Cardiac septum (tissue), 1 donor: ENCODE results near the gene SYT8. TPM values are rescaled to one million over a fixed set of nuclear protein-coding genes. Genes with fewer than 3 reads are reported as not detected.

Experiments
- DNase-seq: peaks from one replicate; pipeline ENCODE4 v3.0.0-alpha.2; 2020; ENCODE audit warnings: low spot score
- intact Hi-C: fragments of 100-400 bp; cut with DNase I; formaldehyde crosslinking; loops from one replicate; pipeline ENCODE4 v1.14.0; 2022
- total RNA-seq: library from RNA; stranded (reverse); fragmentation: NEBNext Ultra II Directional; extraction: Animal tissue kit (Norgen Biotek cat#: 25700); gene quantifications from one replicate; pipeline ENCODE4 v1.2.1, GENCODE V29; 2021
- donor health status: DM: no; HTN: no; CAD: no.

SYT8 gene
- total RNA-seq, 1 donor from 2014 or later: not detected

DNA sequence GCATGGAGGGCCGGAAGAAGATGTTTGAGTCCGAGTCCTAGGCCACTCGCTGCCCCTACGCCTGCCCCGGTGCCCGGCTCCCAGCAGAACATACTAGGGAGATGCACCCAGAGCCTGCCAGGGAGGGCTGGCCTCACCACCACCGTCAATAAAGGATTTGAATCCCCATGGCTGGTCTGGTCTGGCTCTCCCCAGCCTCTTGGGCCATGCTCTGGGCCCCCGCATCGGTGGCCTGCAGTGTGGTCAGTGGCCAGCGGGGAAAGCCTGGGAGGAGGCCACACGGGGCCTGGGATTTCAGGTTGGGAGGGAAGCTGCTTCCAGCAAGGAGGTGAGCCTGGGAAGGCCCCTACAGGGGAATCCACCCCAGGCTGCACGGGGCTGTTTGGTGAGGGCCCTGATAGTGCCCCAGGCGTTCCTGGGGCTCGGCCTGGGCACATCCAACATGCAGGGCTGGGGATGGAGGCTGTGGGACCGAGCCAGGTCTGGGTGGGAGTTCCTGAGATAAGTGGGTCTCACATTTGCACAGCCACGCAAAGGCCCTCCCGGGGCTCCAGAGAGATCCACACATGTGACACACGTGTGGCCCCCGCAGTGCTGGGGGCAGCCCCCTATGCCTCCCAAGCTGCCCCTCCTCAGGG is 6.8 kb downstream of the SYT8 start:
- DNase-seq: no peak

GRCh38 chr11:1842149-1843097 is 7.6 kb downstream of the SYT8 start:
- no peak for DNase-seq
- intact Hi-C loops: no loop called here

More for the DNA sequence above, 6.8 kb downstream of the SYT8 start:
- intact Hi-C loops: no loop called here

DNA sequence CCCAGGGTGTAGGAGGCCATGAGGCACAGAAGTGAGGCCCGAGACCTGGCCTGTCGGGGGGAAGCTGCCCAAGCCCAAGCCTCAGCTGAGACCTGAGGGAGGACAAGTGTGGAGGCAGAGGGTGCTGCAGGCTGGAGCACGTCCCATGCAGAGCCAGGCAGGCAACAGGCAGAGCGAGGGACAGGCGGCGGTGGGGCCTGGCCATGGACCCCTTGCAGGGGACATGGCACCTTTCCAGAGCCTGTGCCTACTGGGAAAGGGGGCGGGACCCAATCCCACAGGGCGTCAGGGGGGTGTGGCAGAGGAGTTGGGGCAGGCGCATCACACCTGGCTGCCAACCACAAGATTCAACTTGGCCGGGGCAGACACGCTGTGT is 8.3 kb downstream of the SYT8 start:
- DNase-seq: no peak
- intact Hi-C loops: no loop called here

DNA sequence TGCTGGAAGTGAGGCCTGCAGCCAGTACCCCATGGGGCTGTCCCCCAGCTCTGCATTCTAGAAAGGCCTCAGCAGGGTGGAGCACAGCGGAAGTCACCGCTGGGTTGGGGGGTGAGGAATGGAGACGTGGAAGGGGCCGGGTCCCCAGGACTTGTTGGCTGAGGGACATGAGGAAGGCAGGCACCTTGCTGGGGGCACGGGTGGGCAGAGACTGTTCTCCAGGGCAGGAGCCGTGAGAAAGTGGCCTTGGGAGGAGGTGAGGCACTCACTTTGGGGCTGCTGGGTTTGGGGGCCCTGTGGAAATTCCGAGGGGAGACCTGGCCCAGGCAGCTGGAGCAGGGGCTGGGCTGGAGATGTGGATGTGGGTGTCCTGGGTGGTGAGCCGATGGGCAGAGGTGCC is 9.0 kb downstream of the SYT8 start:
- intact Hi-C loops: no loop called here

DNA sequence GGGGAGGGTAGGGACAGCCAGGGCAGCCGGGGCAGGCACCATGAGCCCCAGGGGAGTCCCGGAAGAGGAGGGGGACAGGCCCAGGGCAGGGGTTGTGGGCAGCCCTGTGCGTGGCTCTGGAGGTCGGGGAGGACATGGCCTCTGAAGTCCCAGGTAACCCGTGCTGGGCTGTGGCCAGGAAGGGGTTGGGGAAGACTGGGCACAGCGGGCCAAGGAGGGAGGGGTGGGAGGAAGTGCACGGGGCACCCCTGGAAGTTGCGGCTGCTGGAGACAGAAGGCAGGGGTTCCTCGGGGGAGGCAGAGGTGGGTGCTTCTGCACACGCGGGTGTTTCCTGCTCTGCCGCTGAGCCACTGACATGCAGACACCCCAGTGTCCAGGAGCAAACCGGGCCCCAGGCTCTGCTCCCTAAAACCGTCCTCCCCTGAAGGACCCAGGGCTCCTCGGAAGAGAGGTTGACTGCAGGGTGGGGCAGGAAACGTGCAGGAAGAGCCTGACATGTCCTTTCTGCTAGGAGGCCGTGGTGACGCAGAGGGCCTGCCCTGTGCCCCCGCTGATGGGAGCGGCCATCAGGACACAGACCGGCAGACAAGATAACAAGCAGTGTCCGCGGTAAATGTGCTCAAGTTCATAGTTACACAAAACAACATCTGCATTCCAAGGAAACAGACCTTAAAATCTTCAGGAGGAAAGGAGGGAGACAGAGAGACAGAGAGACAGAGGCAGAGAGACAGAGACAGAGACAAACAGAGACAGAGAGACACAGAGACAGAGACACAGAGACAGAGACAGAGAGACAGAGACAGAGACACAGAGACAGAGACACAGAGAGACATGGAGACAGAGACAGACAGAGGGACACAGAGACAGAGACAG is 9.7 kb downstream of the SYT8 start:
- no peak for DNase-seq
- intact Hi-C loops: no loop called here

More for the DNA sequence above, 9.0 kb downstream of the SYT8 start:
- no peak for DNase-seq

DNA sequence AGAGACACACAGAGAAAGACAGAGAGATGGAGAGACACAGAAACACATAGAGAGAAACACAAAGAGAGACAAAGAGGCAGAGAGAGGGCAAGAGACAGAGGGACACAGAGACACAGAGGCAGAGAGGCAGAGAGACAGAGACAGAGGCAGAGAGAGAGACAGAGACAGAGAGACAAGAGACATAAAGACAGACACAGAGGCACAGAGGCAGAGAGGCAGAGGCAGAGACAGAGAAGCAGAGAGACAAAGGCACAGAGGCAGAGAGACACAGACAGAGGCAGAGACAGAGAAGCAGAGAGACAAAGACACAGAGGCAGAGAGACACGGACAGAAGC is 10.3 kb downstream of the SYT8 start:
- no peak for DNase-seq
- intact Hi-C loops: no loop called here

- DNase-seq: no peak
Observed at GRCh38 chr11:1845561-1846452, 11.0 kb downstream of the SYT8 start.

GRCh38 chr11:1846453-1846932 is 11.7 kb downstream of the SYT8 start:
- intact Hi-C loops: no loop called here
- DNase-seq: no peak

More at GRCh38 chr11:1845561-1846452, 11.0 kb downstream of the SYT8 start:
- intact Hi-C loops: no loop called here

- intact Hi-C loops: no loop called here
- no peak for DNase-seq
Observed at GRCh38 chr11:1847006-1847735, 12.4 kb downstream of the SYT8 start.

DNA sequence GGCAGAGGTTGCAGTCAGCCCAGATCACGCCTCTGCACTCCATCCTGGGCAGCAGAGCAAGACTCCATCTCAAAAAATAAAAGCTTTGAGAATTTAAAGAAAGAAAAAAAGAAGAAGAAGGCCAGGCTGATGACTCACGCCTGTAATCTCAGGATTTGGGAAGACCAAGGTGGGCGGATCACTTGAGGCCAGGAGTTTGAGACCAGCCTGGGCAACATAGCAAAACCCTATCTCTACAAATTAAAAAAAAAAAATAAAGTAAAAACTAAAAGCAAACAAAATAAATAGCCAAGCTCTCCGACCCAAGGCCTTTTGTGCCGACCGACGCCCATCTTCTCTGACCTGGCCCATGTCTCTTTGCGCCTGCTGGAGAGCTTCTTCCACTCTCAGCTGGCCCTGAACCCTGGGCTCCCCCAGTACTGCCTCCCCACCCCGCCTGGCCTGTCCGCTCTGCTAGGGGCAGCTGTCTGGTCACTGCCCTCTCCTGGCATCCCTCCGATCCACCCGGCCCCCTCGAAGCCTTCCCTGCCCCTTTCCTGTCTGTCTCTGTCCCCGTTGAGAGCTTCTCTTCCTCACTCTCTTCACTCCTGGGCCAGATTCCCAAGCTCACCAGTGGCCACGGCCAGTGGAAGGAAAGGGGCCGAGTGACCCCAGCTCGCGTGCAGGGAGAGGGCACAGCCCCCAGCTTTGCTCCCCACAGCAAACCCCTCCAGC is 13.3 kb downstream of the SYT8 start:
- no peak for DNase-seq
- intact Hi-C loops: no loop called here

DNA sequence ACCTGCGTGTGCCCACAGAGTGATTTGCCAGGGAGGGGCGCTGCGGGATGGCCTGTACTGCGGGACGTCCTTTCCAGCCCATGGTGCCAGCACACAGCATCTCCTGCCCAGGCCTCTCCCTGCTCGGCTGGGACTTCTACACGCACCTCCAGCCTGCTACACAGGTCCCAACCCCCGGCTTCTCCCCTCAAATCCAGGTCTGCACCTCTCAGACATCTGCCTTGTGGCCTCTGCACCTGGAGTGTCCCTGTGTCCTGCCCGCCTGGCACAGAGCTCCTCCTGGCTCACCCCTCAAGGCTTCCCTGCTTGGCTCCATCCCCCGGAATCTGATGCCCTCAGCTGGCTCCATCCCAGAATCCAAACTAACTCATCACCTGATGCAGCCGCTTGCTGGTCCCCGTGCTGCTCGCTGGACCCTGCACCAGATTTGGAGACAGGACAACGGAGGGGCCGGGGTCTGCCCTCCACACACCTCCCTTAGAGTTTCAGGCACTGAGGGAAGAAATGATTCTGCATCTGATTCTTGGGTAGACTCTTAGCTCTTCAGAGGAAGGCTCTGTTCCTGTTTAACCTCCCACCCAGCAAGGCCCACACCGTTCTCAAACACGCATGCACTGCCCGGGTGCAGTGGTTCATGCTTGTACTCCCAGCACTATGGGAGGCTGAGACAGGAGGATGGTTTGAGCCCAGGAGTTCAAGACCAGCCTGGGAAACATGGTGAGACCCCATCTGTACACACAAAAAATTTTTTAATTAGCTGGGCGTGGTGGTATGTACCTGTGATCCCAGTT is 14.0 kb downstream of the SYT8 start:
- no peak for DNase-seq
- intact Hi-C loops: no loop called here

DNA sequence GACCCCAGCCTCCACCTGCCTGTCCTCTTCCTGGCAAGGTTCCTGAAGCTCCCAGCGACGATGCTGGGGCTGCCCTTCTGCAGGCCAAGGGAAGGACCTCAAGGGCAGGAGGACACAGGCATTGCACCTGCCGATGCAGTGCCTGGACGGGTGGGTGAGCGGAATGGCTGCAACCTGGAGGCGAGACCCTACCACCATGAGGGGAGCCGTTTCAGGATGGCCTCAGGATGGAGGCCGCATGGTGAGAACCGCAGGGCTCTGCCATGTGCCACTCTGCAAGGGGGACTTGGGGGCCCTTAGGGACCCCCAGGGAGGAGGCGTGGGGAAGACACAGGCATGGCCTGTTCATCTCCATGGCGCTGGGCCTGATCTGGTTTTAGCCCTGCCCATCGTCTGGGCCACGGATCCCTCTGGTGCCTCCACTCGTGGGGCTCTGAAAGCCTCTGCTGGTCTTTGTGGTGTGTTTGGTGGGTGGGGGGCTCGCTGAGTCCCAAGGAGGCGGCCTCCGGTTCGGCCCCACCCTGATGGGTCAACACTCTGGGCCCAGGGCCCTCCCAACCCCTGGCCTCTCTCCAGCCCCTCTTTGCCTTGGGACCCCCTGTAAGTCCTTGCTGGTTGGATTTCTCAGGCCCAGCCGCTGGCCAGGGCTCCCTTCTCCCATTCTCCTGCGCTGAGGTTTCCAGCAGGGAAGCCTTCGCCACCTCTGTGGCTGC is 16.8 kb downstream of the SYT8 start:
- DNase-seq: no peak
- intact Hi-C loops: no loop called here

DNA sequence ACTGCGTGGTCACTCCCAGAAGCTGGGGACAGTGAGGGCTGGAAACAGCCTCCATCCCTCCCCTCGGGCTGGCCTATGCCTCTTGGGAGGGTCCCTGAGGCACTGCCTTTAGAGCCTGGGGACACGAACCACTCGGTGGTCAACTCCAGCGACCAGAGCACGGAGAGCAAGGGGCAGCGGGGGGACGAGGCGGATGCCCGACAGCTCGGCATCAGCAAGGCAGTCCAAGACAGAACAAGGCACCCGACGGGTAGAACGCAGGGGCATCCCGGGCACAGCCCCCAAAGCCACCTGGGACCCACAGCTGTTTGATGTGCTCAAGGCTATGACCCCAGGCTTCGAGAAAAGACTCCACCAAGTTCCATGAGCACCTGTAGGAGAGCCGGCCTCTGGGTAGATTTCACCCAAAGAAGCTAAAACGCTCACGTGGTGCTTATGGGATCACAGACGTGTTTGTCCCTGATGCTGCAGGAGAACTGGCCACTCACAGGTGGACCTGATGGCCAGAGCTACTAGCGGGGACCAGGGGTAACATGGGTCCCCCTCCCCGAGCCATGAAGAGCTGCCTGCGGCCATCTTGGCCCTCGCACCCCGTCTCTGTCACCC is 17.6 kb downstream of the SYT8 start:
- DNase-seq: no peak
- intact Hi-C loops: no loop called here

- intact Hi-C loops: no loop called here
- peak; percentile 88 for DNase-seq
Observed at GRCh38 chr11:1852877-1853276, 18.1 kb downstream of the SYT8 start, which contains the start of gene LSP1. Gene LSP1 (plus strand): TSS chr11:1853084. CDS start chr11:1853145, 61 bp downstream.

- intact Hi-C loops: no loop called here
- no peak for DNase-seq
Observed at GRCh38 chr11:1853376-1854131, 18.8 kb downstream of the SYT8 start.
